Activated T-cell treated with anti-CD3 and anti-CD28 coated beads, Interleukin-2, amount 50 U/mL, for 48 hours (primary cell): ENCODE data around the gene TRPM6.
"Not testable (repeated sequence)": the region's sequence is repeated elsewhere in the genome, so short reads cannot be mapped to it uniquely, and the experiment has no call there.

Source experiments
- DNase-seq, 2 experiments: peaks; one replicate each; pipeline ENCODE4 v3.0.0-alpha.2; 2020

Gene TRPM6, protein sequence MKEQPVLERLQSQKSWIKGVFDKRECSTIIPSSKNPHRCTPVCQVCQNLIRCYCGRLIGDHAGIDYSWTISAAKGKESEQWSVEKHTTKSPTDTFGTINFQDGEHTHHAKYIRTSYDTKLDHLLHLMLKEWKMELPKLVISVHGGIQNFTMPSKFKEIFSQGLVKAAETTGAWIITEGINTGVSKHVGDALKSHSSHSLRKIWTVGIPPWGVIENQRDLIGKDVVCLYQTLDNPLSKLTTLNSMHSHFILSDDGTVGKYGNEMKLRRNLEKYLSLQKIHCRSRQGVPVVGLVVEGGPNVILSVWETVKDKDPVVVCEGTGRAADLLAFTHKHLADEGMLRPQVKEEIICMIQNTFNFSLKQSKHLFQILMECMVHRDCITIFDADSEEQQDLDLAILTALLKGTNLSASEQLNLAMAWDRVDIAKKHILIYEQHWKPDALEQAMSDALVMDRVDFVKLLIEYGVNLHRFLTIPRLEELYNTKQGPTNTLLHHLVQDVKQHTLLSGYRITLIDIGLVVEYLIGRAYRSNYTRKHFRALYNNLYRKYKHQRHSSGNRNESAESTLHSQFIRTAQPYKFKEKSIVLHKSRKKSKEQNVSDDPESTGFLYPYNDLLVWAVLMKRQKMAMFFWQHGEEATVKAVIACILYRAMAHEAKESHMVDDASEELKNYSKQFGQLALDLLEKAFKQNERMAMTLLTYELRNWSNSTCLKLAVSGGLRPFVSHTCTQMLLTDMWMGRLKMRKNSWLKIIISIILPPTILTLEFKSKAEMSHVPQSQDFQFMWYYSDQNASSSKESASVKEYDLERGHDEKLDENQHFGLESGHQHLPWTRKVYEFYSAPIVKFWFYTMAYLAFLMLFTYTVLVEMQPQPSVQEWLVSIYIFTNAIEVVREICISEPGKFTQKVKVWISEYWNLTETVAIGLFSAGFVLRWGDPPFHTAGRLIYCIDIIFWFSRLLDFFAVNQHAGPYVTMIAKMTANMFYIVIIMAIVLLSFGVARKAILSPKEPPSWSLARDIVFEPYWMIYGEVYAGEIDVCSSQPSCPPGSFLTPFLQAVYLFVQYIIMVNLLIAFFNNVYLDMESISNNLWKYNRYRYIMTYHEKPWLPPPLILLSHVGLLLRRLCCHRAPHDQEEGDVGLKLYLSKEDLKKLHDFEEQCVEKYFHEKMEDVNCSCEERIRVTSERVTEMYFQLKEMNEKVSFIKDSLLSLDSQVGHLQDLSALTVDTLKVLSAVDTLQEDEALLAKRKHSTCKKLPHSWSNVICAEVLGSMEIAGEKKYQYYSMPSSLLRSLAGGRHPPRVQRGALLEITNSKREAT (N-terminal part only)

DNA sequence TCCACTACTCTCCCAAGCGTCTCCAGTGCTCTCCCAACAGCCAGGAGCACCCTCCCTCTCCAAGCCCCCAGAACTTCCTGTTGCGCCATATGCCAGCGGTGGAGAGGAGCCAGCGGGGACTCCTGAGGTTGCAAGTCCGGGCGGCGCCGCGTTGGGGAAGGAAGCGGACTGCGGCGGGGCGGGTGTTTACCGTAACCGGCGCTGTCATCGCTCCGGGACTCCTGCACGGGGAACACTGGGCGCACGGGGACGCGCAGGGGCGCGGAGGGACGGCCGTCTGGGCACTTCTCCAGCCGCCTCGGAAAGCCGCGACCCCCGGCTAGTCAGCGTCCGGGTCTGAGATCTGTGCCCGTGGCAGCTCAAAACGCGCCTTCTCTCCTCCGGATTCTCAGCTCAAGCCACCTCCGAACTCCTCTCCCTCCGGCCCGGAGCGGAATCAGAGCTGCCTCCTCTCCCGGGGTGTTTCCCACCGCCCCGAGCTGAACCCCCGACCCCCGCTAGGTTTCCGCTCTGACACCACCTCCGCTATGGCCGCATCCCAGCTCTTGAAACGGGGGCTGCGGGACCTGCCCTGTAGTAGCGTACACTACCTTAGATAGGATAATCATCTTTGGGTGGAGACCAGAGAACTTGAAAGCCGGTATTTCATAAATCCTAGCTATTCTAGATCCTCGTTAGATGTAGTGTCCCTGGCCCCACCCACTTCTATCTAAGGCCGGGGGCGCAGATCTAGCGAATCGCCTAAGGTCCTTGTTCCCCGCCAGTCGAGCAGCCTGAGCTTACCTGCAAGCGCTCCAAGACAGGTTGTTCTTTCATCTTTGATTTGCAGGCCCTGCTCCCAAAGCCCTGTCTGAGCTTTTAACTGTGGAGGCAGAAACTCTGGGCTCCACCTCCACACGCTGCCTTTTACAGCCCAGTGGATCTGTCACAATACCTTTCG lies at the start of gene TRPM6:
Gene TRPM6 (minus strand): TSS at position 881 of the 940 bp plus-strand sequence. CDS start 65 bp downstream, at position 816.
- DNase-seq, result peak; percentile 52 to 59

DNA sequence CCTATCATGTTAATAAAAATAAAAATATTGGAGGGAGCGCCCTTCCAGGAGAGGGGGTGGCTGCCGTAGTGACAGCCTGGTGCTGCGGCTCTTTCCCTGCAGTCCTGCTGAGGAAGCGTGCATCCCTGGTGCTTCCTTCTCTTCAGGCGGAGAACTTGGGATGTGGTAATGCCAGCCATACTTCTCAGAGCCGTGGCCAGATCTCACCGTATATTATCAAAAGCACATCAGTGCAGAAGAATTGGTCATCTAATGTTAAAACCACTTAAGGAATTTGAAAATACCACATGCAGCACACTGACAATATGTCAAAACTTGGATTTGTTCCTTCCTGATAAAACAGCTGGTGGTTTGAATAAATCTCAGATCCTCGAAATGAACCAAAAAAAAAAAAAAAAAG lies 47.3 kb upstream of the TRPM6 start:
- DNase-seq, result no peak

DNA sequence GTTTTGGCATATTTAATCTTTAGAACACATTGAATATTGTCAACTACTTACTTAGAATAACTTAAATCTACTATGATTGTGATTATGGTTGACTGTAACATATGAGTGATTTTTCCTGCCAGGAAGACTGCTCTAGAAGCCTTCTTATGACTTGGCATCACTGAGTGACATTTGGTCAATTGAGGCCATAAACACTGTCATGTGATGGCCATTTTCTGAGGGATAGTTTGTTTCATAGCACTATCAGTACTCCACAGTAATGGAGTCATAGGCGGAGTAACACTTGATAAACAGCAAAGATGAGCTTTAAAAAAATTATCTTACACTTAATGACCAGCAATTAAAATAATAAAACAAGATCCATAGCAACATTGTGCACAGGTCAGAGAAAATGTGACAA lies 34.0 kb upstream of the TRPM6 start:
- no peak for DNase-seq

DNA sequence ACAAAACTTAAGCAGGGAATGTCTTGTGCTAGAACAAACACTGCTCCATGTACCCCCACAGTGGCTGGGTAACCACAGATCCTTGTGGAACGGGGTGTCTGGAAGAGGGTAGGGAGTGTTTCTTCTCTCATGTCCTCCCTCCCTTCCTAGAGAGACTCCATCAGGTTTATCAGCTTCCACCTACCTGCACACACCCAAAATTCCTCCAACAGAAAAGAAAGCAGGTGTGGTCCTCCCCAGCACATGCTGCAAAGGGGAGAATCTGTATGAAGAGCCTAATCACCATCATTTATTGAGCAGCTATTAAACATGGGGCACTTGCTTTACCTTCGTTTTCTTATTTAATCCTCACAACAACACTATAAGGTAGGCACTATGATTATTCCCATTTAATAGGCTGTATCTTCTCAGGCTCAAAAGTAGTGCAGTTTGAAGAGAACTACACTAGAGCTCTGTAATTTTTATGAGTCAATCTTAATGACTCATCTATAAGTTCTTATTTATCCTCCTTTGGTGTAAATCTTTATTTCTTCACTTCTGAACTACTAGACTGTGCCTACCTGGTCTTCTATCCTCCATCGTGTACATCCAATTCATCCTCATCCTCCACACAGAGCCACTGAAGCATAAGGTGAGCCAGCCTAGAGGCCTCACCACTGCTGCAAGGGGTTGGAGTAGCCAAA lies 33.4 kb upstream of the TRPM6 start:
- no peak for DNase-seq

DNA sequence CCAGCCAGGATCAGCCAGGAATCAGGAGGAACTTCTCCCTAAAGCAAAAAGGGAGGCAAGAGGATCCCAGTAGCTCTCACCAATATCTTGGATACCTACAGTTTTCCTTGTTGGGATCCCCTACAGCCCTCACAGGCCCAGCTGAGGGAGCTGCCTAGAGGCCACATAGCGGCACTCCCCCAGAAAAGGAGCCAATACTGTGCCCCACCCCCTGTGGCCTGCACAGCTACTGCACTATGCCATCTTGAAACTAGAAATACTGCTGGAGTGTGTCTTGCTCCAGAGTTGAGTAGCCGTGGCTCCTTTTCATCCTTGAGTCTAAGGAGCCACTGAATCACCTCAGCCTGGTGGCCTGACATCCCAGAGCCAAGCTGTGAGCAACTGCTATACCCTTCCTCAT lies 22.3 kb upstream of the TRPM6 start:
- no peak for DNase-seq

DNA sequence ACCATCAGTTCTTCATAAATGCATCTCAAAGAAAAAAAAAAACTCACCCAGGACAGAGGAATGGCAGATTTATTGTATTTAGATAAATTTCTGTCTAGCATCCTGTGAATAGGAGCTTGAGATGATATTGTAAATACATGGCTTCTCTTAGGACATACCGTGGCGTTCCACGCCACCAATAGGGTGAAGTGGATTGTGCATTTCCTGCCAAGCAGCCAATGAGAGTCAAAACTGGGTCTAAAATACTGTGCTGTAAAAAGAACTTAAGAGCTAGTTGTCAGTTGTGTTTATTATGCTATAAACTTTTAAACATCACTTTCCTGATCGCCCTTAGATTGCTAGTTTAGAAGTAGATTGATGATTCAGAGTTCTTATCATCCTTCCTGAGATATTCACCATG lies 20.9 kb upstream of the TRPM6 start:
- no peak for DNase-seq

DNA sequence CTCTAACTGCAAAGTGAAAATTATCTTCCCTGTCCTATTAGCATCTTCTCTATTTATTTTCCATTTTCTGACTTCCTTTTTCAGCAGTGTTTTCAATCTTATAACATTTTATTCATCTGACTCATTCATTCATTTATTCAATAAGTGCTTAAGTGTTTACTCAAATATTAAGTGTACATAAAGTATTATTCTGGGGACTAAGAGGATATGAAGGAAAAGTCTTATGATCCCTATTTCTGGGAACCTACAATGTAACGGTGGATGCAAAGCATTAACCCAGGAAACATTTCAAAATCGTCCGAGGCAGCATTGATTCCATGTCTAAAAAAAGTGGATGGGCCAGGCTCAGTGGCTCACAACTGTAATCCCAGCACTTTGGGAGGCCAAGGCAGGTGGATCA lies 19.4 kb upstream of the TRPM6 start:
- DNase-seq, result no peak

DNA sequence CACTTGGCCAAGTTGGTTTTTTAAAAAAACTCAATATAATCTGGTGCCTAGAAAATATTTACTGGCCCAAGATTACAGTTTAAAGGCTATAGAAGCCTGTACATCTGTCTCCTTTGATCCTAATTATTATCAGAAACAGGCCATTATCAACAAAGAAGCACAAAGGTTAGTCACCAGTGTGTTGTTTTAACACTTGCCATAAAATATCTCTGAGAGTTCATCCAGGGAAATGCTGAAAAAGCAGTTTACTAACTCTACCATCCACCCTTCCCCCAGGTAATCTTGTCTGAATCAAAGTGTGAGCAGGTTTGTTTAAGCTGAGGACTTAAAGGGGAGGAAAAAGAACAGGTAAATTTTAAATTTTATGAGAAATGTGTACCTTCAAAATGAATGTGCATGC lies 13.3 kb upstream of the TRPM6 start:
- DNase-seq, result no peak

DNA sequence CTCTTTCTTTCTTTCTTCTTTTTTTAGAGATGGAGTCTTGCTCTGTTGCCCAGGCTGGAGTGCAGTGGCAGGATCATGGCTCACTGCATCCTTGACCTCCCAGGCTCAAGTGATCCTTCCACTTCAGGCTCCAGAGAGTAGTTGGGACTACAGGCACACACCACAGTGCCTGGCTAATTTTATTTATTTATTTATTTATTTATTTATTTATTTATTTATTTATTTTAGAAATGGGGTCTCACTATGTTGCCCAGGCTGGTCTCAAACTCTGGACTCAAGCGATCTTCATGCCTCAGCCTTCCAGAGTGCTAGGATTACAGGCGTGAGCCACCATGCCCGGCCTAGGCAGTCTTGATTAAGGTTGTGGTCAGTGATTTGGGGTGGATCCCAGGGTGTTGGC lies 728 bp upstream of the TRPM6 start:
- DNase-seq, result not testable (repeated sequence)

DNA sequence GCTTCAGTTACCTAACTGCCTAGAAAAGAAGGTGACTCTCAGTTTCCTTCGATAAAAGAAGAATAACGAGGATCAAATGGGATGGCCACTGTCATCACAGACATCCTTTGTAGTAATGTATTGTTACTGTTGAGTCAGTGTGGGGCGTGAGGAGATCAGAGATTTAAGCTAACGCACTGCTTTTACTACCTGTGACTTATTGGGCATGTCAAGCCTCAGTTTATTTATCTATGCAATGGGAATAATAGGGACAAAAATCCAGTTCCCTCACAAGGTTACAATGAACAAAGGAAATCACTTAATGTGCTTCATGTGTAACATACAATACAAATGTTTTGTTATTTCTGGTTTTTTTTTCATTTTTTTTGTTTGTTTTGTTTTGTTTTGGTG lies 255 bp upstream of the TRPM6 start:
- DNase-seq, result no peak

DNA sequence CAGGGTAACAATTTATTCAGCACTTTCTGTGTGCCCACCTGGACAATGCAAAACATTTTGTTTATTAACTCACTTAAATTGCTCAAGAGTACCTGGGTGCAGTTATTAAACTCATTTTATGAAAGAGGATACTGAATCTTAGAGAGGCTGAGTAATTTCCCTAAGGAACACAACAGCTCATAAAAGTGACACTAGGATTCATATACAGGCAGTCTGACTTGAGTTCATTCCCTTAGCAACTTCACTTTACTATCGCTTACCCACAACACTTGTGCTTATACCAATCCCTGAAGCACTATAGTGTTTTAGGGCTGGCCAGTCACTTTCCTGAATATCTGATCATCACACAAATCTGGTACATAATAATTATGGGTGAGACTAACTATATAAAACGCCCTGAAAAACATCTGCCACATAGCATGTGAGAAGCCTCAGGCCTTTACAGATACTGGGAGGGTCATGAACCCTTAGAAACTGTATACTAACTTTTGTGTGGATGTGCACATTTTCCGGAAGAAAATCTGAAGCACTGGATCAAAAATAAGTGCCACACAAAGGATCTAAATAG lies 11.3 kb downstream of the TRPM6 start:
- no peak for DNase-seq

DNA sequence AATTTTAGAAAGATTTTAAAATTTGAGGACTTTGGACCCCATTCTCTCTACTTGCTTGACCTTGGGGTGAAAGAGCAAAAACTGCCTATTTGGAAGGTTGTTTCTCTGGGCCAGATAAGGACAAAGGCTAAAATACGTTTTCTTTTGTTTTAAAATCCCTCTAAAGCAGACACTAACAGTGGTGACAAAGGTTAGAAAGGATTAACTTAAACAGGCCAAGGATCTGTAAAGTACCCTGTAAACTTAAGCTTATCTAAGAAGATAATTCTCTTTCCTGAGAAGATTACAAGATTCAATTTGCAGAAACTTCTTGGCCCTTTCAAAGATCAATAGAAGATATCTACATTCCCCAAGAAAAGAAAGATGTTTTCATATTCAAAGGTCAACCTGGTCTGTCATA lies 12.1 kb downstream of the TRPM6 start:
- no peak for DNase-seq

DNA sequence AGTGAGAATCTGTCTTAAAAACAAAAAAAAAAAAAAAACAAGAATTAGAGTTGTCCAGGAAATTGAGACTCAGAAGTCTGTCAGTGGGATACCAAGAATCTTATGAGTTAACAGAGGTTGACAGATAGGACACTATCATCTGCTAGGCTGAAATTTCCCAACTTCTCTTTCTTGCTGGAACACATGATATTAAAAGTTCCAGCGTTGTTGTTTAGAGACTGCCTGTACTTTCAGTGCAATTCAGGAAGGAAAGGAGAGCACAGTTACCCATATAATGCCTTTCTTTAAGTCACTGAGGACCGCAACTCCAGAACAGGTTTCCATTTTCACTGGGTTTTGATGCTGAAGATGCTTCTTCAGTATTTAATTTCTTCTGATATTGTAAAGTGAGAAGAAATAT lies 13.5 kb downstream of the TRPM6 start:
- DNase-seq, result no peak

DNA sequence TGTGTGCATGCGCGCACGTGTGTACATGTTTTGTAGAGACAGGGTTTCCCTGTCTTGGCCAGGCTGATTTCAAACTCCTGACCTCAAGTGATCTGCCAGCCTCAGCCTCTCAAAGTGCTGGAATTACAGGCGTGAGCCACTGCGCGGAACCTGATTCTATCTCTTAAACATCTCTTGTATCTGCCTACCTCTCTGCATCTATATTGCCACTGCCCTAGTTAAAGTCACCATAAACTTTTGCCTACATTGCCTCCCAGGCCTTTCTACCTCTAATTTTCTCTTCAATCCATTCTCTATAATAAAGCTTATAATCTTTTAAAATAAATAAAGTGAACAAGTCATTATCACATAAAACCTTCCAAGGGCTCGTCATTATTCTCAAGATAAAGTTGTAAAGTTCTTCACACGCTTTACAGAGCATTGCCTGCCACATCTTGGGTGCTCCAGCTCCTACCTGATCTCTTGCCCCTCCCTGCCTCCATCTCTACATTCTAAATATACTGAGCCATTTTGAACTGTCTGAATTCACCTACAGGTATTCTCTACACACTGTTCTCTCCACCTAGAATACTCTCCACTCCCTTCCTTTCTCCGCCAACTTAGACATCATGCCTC lies 15.0 kb downstream of the TRPM6 start:
- no peak for DNase-seq

DNA sequence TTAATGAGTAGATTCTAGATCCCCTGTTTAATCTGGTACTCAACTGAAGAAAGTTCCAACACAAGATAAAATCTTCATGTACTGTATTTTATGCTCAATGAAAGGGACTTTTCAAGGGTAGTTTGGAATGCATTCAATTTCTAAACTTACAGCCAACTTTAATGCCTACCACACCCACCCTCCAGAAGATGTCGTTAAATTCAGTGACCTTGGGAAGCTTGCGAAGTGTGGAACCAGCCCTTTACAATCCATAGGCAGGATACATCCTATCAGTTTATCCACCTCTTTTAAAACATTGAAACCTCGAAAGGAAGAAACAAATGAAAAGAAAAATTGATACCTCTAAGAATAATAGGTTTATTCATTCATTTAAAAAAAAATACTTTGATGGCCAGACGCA lies 20.2 kb downstream of the TRPM6 start:
- DNase-seq, result no peak

DNA sequence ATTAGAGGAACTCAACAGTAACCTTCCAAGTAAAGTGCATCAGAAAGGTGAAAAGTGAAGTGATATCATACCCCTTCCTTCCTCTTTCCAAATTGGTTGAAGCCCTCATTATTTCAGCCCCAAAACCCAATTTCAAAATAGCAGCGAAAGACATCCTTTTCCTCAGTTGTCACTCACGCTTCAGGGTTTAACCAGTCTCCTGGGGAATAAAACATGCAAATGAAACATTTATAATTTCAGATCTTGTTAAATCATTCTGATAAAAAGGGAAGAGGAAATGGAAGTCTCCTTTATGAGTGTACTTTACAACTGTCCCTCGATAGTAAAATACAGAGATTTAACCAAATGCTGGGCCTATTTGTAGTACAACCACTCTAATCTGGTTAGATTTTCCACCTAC lies 22.5 kb downstream of the TRPM6 start:
- no peak for DNase-seq

DNA sequence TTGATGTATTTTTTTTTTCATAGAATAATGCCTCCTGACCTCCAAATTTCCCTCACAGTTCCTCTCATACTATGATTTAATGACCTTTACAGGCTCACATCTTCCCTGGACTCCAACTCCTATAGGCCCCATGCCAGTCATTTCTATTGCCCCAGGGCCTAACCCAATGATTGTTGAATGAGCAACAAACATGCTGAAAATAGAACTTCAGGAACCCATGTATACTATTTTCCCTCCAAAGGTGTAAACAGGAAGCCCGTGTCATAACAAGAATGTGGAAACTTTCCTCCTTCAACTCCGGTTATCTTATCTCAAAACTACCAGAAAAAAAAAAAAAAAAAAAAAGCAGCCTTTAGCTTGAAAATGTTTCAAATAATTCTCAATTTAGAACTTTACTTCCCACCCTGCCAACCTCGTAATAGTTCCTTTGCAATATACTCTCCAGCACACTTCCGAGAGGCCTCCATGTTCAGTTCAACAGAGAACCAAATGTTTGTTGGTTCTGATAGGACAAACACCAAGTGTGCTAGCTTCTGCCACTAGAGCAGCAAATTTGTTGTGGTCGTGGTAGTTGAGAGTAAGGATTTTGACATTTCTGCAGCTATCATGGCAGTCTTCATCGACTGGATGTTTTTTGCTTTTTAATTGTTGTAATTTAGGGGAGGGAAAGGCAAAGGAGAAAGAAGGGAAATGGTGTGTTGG lies 25.8 kb downstream of the TRPM6 start:
- no peak for DNase-seq

DNA sequence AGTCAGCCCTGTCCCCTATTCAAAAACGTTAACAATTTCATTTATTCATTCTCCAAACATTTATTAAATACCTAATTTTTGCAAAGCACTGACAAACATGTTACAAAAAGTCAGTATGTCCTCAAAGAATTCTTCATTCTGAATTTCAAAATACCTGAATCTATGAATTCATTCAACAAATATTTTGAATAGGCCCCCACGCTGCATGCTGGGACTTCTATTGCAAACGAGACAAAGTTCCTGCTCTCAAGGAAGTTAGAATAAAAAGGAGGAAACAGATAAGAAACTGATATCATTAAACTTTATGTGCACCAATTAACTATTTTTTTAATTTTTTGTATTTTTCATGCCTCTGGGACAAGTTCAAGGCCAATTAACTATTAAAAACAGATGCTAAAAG lies 26.6 kb downstream of the TRPM6 start:
- DNase-seq, result no peak

DNA sequence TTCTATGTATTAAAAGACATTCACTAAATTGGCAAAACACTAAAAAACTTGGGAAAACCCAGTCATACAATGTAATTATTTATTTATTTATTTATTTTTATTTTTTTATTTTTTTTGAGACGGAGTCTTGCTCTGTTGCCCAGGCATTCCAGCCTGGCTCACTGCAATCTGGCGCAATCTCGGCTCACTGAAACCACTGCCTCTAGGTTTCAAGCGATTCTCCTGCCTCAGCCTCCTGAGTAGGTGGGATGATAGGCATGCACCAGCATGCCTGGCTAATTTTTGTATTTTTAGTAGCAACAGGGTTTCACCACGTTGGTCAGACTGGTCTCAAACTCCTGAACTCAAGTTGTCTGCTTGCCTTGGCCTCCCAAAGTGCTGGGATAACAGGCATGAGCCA lies 27.5 kb downstream of the TRPM6 start:
- DNase-seq, result not testable (repeated sequence)

DNA sequence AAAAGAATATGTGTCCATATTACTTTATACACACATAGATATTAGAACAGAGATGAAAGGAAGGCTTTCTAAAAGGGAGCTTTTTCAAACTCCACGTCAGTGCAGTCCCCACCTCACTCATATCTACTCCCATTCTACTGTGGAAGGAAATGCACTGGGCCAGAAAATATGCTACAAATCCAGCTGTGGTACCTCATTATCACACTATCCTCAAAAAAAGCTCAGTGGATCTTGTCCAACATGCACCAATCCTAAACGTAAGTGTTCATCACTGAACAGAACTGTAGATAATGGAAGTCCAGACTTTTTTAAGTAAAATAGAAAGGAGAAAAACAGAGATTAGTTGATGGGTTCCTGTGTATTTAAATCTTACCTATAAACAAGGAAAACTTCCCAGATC lies 27.9 kb downstream of the TRPM6 start:
- no peak for DNase-seq
